ENCODE results near the gene L3MBTL3.

GRCh38 chr6:130159956-130160355 lies 141.6 kb downstream of the L3MBTL3 start:
- TF ChIP-seq CTCF (IDR thresholded peaks at IDR 0.05; ENCODE audit: insufficient read depth, low read length, poor library complexity, severe bottlenecking): no peak
- no peak for TF ChIP-seq EZH2phosphoT487 (conservative IDR thresholded peaks at IDR 0.05; ENCODE audit: low read length)

All from SU-DHL-6 (cell line).